GM12873 (cell line): Measurements from ENCODE around the gene SART3.

Experiments used
- CTCF ChIP-seq: IDR thresholded peaks from 2 replicates; pipeline ENCODE4 v1.5.1; 2012; ENCODE audit warnings: low read depth, mild to moderate bottlenecking, moderate library complexity, low read length, control low read depth; ENCODE audit not compliant: insufficient read depth; ENCODE audit errors: missing control alignments

Gene SART3

GRCh38 chr12:108575199-108575912 lies 14.4 kb upstream of the SART3 start:
- no peak for TF ChIP-seq CTCF

DNA sequence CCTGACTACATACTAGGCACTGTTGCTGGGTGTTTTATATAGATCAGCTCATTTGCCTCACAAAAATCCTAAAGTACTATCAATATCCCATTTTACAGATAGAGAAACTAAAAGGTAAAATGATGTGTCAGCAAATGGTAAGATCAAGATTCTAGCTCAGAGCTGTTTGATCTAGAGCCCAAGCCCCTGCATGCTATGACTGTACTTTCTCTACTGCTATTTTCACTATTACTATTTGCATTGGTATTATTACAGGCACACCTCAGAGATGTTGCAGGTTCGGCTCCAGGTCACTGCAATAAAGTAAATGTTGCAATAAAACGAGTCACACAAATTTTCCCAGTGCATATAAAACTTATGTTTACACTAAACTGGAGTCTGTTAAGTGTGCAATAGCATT lies 12.3 kb upstream of the SART3 start:
- no peak for TF ChIP-seq CTCF

DNA sequence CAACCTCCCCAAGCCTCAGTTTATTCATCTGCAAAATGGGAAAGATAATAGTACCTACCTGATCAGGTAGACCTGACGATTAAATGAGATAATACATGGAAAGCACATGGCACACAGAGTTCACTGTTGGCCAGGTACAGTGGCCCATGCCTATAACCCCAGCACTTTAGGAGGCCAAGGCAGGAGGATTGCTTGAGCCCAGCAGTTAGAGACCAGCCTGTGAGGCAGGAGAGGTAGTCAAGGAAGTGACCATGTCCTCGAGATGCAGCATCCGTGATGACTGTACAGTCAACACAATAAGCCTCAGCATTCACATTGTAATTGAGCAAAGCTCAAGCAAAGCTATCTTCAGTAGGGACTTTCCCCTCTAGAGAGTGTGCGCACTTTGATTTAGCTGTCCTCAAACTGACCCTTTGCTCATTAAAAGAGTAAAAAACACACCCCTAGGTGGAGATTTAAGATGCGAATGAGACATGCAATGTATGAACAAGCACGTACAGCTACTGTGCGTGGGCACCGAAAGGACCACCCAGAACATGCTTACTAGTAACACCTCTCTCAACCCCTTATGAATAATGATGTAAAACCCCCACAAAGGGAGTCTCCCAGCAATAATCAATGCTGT lies 11.3 kb upstream of the SART3 start:
- no peak for TF ChIP-seq CTCF

DNA sequence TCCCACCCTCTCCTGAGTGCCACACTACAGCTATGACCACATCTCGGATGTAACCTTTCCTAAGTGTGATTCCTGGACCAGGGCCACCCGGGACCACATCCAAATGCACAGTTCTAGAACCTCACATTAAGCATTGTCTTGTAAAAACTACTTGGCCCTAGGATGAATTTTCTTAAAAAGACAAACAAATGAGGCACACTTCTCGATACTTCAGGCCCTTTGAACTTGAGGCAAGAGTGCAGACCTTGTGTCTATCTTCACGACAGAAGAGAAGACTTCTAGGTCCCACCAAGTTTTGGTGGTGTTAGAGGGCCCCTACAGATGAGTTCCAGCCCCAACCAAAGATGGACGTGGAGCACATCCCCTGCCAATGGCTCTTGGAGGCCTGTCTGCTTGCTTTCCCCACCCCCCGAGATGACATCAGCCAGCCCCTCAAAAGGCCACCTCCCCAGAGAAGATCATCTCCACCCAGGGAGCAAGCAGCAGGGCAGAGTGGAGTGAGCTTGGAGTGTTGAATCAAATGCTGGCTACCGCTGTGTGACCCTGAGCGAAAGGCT lies 10.7 kb upstream of the SART3 start:
- TF ChIP-seq CTCF: no peak

GRCh38 chr12:108570743-108571608 lies 10.0 kb upstream of the SART3 start:
- peak; percentile 44 for TF ChIP-seq CTCF

- TF ChIP-seq CTCF: no peak
Measured at GRCh38 chr12:108568338-108569154, 7.6 kb upstream of the SART3 start.
